Kidney (tissue), 14 donors: ENCODE results near the gene TRAF4. TPM values are rescaled to one million over a fixed set of nuclear protein-coding genes. Genes with fewer than 3 reads are reported as not detected.

Experiments
- DNase-seq, 5 donors: peaks; one replicate each; pipeline ENCODE4 v3.0.0-alpha.2; 2013 to 2020
- FAIRE-seq: peaks from 2 replicates; lab custom pipeline; 2012; peaks lifted over from hg19 to GRCh38; lab: Jason Lieb, UNC
- H3K27ac ChIP-seq, 2 donors: one replicate each; pipeline ENCODE4 v1.7.0; 2013; ENCODE audit warnings: low read depth in 2 of 2, low read length in 2 of 2, inconsistent platforms in 1 of 2
- H3K27me3 ChIP-seq: one replicate; pipeline ENCODE4 v1.7.1; 2013; ENCODE audit warnings: low read length, inconsistent platforms; ENCODE audit not compliant: control insufficient read depth, insufficient read depth
- H3K36me3 ChIP-seq, 3 donors: one replicate each; pipeline versions ENCODE4 v1.7.0 to v1.7.1; 2013; ENCODE audit warnings: low read length in 3 of 3, control low read depth in 1 of 3, inconsistent platforms in 1 of 3; ENCODE audit not compliant: insufficient read depth in 3 of 3, control insufficient read depth in 2 of 3
- H3K4me1 ChIP-seq, 3 donors: one replicate each; pipeline versions ENCODE4 v1.7.0 to v1.7.1; 2013; ENCODE audit warnings: low read length in 3 of 3, inconsistent platforms in 1 of 3, low read depth in 1 of 3; ENCODE audit not compliant: control insufficient read depth in 2 of 3, insufficient read depth in 2 of 3
- H3K4me3 ChIP-seq, 3 donors: one replicate each; pipeline versions ENCODE4 v1.7.0 to v1.8.1; 2013; ENCODE audit warnings: low read length in 3 of 3, control low read depth in 1 of 3, inconsistent platforms in 1 of 3
- H3K9ac ChIP-seq, 3 donors: one replicate each; pipeline versions ENCODE4 v1.7.0 to v1.7.1; 2013; ENCODE audit warnings: low read length in 3 of 3, control low read depth in 1 of 3, inconsistent platforms in 1 of 3
- H3K9me3 ChIP-seq, 3 donors: one replicate each; pipeline versions ENCODE4 v1.7.0 to v1.7.1; 2013; ENCODE audit warnings: low read length in 3 of 3, control low read depth in 1 of 3, inconsistent platforms in 1 of 3; ENCODE audit not compliant: control insufficient read depth in 2 of 3, insufficient read depth in 1 of 3
- intact Hi-C: fragments of 100-400 bp; cut with DNase I; formaldehyde crosslinking; loops from one replicate; pipeline ENCODE4 v1.11.1; 2022
- polyA plus RNA-seq: library from polyadenylated mRNA; stranded (reverse); fragments of 350-450 nt; fragmentation: Illumina TruSeq; extraction: RNeasy Lipid Tissue Mini Kit (QIAGEN cat#74804); gene quantifications from one replicate; pipeline ENCODE4 v1.2.3, GENCODE V29; 2014; ENCODE audit warnings: low read depth, low replicate concordance; ENCODE audit not compliant: insufficient read depth
- total RNA-seq: library from RNA; stranded (reverse); fragmentation: NEBNext Ultra II Directional; extraction: Animal tissue kit (Norgen Biotek cat#: 25700); gene quantifications from one replicate; pipeline ENCODE4 v1.2.1, GENCODE V29; 2021
- TF ChIP-seq, protein P1 (sequence below): IDR thresholded peaks from 3 replicates; pipeline ENCODE4 v1.5.1; 2012; ENCODE audit warnings: mild to moderate bottlenecking, moderate library complexity, borderline replicate concordance; ENCODE audit not compliant: insufficient read depth; ENCODE audit errors: extremely low read depth
- donor health status: control.
- donor health status: control.
- donor health status: control.
- donor health status: control.
- donor health status: control.
- donor health status: DM: yes; HTN: yes; CAD: no.
- donor health status: Normal renal cell carcinoma (clear cell type).

Gene TRAF4
- total and polyA plus RNA-seq, 2 donors from 2014 or later: 53.4 to 118 TPM

DNA sequence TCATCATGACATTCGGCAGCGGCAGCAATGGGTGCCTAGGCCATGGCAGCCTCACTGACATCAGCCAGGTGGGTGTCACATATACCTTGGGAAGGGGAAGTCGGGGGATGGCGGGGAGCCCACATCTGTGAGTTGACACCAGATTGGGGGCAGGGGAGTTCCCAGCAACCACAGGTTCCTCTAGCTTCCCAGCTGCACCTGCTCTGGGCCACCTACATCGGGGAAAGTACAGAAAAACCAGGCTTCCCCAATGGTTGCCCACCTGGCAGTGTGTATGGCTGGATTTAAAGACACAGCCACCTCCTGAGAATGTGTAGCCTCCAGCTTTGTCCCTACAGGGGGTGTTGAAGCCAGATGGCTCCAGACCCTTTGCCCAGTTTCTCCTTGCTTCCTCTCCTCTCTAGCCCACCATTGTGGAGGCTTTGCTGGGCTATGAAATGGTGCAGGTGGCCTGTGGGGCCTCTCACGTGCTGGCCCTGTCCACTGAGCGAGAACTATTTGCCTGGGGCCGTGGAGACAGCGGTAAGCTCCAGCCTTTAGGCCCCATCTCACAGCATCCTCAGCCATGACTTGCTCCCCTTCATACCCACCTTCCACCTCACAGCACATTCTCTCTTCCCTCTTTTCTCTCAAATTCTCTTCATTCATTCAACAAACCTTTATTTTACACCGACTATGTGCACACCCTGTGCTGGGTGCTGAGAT lies 5.0 kb upstream of the TRAF4 start:
- no peak overlapping the region for H3K4me3 ChIP-seq
- no peaks in the 10 kb centered on the region for H3K27me3 ChIP-seq
- peaks cover 0 to 6% (median 0%) of the 10 kb centered on the region in 3 donors for H3K4me1 ChIP-seq
- H3K9ac ChIP-seq: peak overlapping the region in 1 of 3 donors; percentile 22
- H3K27ac ChIP-seq: no peak overlapping the region
- FAIRE-seq: no peak
- peaks cover 0 to 2% (median 0%) of the 10 kb centered on the region in 3 donors for H3K36me3 ChIP-seq
- peak in 1 of 5 donors; percentile 69 for DNase-seq
- no peaks in the 10 kb centered on the region for H3K9me3 ChIP-seq
- TF ChIP-seq, protein P1, sequence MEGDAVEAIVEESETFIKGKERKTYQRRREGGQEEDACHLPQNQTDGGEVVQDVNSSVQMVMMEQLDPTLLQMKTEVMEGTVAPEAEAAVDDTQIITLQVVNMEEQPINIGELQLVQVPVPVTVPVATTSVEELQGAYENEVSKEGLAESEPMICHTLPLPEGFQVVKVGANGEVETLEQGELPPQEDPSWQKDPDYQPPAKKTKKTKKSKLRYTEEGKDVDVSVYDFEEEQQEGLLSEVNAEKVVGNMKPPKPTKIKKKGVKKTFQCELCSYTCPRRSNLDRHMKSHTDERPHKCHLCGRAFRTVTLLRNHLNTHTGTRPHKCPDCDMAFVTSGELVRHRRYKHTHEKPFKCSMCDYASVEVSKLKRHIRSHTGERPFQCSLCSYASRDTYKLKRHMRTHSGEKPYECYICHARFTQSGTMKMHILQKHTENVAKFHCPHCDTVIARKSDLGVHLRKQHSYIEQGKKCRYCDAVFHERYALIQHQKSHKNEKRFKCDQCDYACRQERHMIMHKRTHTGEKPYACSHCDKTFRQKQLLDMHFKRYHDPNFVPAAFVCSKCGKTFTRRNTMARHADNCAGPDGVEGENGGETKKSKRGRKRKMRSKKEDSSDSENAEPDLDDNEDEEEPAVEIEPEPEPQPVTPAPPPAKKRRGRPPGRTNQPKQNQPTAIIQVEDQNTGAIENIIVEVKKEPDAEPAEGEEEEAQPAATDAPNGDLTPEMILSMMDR: no peak
- intact Hi-C loops: no loop called here

- peak in 2 of 5 donors; percentile 45 to 56 for DNase-seq
- Histone ChIP-seq H3K27me3 (no peaks in the 10 kb centered on the region), H3K9me3 (no peaks in the 10 kb centered on the region), H3K4me3 (no peak overlapping the region), H3K4me1 (peaks cover 0 to 10% (median 1%) of the 10 kb centered on the region in 3 donors), H3K9ac (peak overlapping the region in 1 of 3 donors; percentile 12), H3K36me3 (no peaks in the 10 kb centered on the region), H3K27ac (no peak overlapping the region)
- intact Hi-C loops: no loop called here
- TF ChIP-seq, protein P1: no peak
- FAIRE-seq: no peak
These were observed 3.1 kb upstream of the TRAF4 start for GRCh38 chr17:28740406-28741357.

GRCh38 chr17:28741358-28742349 lies 2.2 kb upstream of the TRAF4 start:
- intact Hi-C loops: no loop called here
- Histone ChIP-seq H3K27me3 (no peaks in the 10 kb centered on the region), H3K36me3 (no peaks in the 10 kb centered on the region), H3K9ac (no peak overlapping the region), H3K4me3 (no peak overlapping the region), H3K4me1 (peaks cover 0 to 19% (median 11%) of the 10 kb centered on the region in 3 donors), H3K27ac (no peak overlapping the region), H3K9me3 (no peaks in the 10 kb centered on the region)
- DNase-seq (peak in 2 of 5 donors; percentile 40 to 57), FAIRE-seq (no peak)
- TF ChIP-seq, protein P1: no peak
